ENCODE data around the gene YPEL1. TPM values are rescaled to one million over a fixed set of nuclear protein-coding genes. Genes with fewer than 3 reads are reported as not detected.

YPEL1 gene
- total RNA-seq, 1 donor from 2014 or later, result 11.5 TPM

DNA sequence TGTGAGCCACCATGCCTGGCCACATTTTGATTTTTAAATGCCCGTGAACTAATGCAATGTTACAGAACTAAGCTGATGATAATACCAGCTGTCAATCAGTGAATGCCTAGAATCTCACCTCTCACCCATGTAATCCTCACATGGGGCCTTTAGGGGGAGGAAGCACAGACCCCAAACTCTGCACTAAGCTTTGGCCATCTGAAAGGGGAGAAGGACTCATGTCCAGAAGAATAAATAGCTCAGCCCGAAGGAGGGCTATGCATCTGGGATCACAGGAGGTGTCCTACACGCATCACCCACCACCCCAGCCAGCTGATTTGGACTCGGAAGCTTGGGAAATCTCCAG is 36.0 kb upstream of the YPEL1 start:
- no peaks in the 10 kb centered on the region for H3K9me3 Mint-ChIP-seq (ENCODE audit: unreplicated experiment)

DNA sequence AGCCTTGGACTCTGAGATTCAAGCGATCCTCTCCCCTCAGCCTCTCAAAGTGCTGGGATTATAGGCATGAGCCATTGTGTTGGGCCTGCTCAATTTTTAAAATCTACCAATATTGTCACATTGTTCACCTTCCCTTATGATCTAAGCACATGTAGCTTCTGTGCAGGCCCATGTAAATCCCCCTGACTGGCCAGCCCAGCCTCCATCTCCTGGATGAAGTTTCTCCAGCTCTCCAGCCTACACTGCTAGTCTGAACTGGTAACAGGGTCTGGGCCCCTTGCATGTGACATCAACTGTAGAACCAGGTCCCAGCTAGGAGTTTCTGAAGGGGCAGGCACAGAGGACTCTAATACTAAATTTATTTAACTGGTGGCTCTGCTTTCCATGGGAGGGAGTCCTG is 32.8 kb upstream of the YPEL1 start:
- TF ChIP-seq, protein P1, sequence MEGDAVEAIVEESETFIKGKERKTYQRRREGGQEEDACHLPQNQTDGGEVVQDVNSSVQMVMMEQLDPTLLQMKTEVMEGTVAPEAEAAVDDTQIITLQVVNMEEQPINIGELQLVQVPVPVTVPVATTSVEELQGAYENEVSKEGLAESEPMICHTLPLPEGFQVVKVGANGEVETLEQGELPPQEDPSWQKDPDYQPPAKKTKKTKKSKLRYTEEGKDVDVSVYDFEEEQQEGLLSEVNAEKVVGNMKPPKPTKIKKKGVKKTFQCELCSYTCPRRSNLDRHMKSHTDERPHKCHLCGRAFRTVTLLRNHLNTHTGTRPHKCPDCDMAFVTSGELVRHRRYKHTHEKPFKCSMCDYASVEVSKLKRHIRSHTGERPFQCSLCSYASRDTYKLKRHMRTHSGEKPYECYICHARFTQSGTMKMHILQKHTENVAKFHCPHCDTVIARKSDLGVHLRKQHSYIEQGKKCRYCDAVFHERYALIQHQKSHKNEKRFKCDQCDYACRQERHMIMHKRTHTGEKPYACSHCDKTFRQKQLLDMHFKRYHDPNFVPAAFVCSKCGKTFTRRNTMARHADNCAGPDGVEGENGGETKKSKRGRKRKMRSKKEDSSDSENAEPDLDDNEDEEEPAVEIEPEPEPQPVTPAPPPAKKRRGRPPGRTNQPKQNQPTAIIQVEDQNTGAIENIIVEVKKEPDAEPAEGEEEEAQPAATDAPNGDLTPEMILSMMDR (IDR thresholded peaks at IDR 0.05; ENCODE audit: unreplicated experiment), result no peak
- Mint-ChIP-seq H3K27me3 (ENCODE audit: unreplicated experiment) (peaks cover 8% of the 10 kb centered on the region), H3K9me3 (ENCODE audit: unreplicated experiment) (no peaks in the 10 kb centered on the region), H3K4me3 (ENCODE audit: unreplicated experiment) (peak overlapping the region; percentile 71), H3K27ac (ENCODE audit: unreplicated experiment) (no peak overlapping the region), H3K4me1 (ENCODE audit: unreplicated experiment) (peaks cover 17% of the 10 kb centered on the region), H3K36me3 (ENCODE audit: low read depth, unreplicated experiment) (peaks cover 52% of the 10 kb centered on the region)
- no peak for DNase-seq (ENCODE audit: low spot score)

More for the DNA sequence above, 36.0 kb upstream of the YPEL1 start:
- Mint-ChIP-seq H3K27ac (ENCODE audit: unreplicated experiment) (no peak overlapping the region), H3K4me3 (ENCODE audit: unreplicated experiment) (no peak overlapping the region), H3K36me3 (ENCODE audit: low read depth, unreplicated experiment) (peaks cover 36% of the 10 kb centered on the region), H3K4me1 (ENCODE audit: unreplicated experiment) (peaks cover 17% of the 10 kb centered on the region), H3K27me3 (ENCODE audit: unreplicated experiment) (peaks cover 8% of the 10 kb centered on the region)
- TF ChIP-seq, protein P1 (IDR thresholded peaks at IDR 0.05; ENCODE audit: unreplicated experiment), result no peak
- no peak for DNase-seq (ENCODE audit: low spot score)

DNA sequence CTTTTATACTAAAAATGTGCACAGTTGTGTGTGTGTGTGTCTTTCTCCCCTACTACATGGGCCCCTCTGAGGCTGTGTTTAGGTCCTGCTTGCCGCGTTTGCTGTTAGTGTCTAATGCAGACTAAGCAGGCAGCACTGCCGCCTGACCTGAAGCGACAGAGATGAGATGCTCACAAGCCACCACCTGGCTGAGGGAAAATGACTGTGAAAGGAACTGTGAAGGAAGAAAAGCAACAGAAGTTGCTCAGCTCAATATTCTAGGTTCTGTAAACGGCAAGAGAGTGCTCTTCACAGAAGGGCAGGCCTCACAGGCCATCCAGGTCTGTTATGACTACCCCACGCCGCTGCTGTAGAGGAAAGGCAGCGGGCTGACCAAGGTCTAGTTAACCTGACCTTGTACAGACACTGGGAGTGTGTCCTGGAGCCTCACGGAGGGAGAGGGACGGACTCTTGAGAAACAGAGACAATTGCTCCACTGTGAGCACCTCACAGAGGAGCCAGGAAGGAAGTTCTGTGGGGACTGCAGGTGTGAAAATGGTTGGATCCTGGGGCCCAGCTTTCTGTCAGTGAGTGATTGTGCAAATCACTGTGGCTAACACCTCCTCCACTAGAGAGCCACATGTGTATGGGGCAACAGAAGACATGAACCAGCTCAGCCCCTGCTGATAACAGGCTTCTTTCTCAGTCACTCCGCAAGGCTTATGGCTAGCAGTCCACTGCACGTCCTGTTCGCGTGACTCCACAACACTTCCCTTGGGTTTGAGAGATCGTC is 31.3 kb upstream of the YPEL1 start:
- Mint-ChIP-seq H3K36me3 (ENCODE audit: low read depth, unreplicated experiment) (peaks cover 41% of the 10 kb centered on the region), H3K9me3 (ENCODE audit: unreplicated experiment) (no peaks in the 10 kb centered on the region), H3K4me3 (ENCODE audit: unreplicated experiment) (no peak overlapping the region), H3K4me1 (ENCODE audit: unreplicated experiment) (peaks cover 17% of the 10 kb centered on the region), H3K27ac (ENCODE audit: unreplicated experiment) (peak overlapping the region; percentile 64), H3K27me3 (ENCODE audit: unreplicated experiment) (peaks cover 4% of the 10 kb centered on the region)
- DNase-seq (ENCODE audit: low spot score), result no peak
- TF ChIP-seq, protein P1 (IDR thresholded peaks at IDR 0.05; ENCODE audit: unreplicated experiment), result no peak

DNA sequence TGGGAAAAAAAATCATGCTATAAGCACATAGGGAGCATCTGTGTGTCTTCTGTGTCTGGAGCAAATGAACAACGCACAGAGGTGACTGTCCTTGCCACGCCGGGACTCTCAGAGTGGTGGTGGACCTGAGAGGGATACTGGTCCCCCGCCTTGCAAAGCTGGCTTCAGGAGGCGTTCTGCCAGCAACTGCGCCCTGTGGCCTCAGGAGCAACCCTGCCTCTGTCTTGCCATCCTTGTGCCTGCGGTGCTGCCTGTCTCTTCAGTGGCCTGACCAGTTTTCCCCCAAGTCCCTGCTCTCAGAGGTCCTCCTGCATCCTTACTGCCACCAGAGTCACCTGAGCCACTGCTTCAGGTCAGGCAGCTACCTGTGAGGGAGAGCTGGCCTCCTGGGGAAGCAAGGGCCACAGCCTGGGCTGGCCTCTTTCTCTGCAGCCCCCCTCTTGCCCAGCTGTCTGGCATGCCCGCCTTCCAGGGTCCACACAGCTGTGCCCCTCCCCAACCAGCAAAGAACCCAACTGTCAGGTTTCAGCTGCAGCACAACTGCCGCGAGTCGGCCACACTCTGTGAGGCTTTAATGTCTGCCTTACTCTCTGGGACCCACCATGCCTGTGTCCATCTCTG is 30.4 kb upstream of the YPEL1 start:
- no peak for DNase-seq (ENCODE audit: low spot score)
- Mint-ChIP-seq H3K4me3 (ENCODE audit: unreplicated experiment) (no peak overlapping the region), H3K27me3 (ENCODE audit: unreplicated experiment) (peaks cover 4% of the 10 kb centered on the region), H3K36me3 (ENCODE audit: low read depth, unreplicated experiment) (peaks cover 35% of the 10 kb centered on the region), H3K27ac (ENCODE audit: unreplicated experiment) (peak overlapping the region; percentile 65), H3K4me1 (ENCODE audit: unreplicated experiment) (peaks cover 17% of the 10 kb centered on the region), H3K9me3 (ENCODE audit: unreplicated experiment) (no peaks in the 10 kb centered on the region)
- TF ChIP-seq, protein P1 (IDR thresholded peaks at IDR 0.05; ENCODE audit: unreplicated experiment), result no peak
